ENCODE measurements around the gene DGKI.

DGKI gene

GRCh38 chr7:137879357-137880158, 32.8 kb upstream of the DGKI start:
- H3K36me3 Mint-ChIP-seq (ENCODE audit: low read depth) = peaks cover 48% of the 10 kb centered on the region
- peak overlapping the region; percentile 62 for H3K27ac Mint-ChIP-seq
- no peak overlapping the region for H3K4me3 Mint-ChIP-seq
- no peaks in the 10 kb centered on the region for H3K9me3 Mint-ChIP-seq
- no peaks in the 10 kb centered on the region for H3K27me3 Mint-ChIP-seq (ENCODE audit: low read depth)
- peaks cover 22% of the 10 kb centered on the region for H3K4me1 Mint-ChIP-seq (ENCODE audit: low read depth)

- Mint-ChIP-seq H3K4me3 (no peak overlapping the region), H3K36me3 (ENCODE audit: low read depth) (peaks cover 50% of the 10 kb centered on the region), H3K27ac (no peak overlapping the region), H3K27me3 (ENCODE audit: low read depth) (no peaks in the 10 kb centered on the region), H3K9me3 (no peaks in the 10 kb centered on the region), H3K4me1 (ENCODE audit: low read depth) (peaks cover 28% of the 10 kb centered on the region)
These were observed 31.7 kb upstream of the DGKI start for GRCh38 chr7:137878333-137878961.

GRCh38 chr7:137877027-137877675, 30.4 kb upstream of the DGKI start:
- Mint-ChIP-seq H3K27me3 (ENCODE audit: low read depth) (no peaks in the 10 kb centered on the region), H3K4me3 (no peak overlapping the region), H3K9me3 (no peaks in the 10 kb centered on the region), H3K27ac (no peak overlapping the region), H3K36me3 (ENCODE audit: low read depth) (peaks cover 54% of the 10 kb centered on the region), H3K4me1 (ENCODE audit: low read depth) (peaks cover 24% of the 10 kb centered on the region)

GRCh38 chr7:137875746-137876145, 29.0 kb upstream of the DGKI start:
- H3K36me3 Mint-ChIP-seq (ENCODE audit: low read depth) = peaks cover 54% of the 10 kb centered on the region
- H3K4me3 Mint-ChIP-seq = no peak overlapping the region
- no peaks in the 10 kb centered on the region for H3K27me3 Mint-ChIP-seq (ENCODE audit: low read depth)
- H3K9me3 Mint-ChIP-seq = no peaks in the 10 kb centered on the region
- H3K27ac Mint-ChIP-seq = no peak overlapping the region
- H3K4me1 Mint-ChIP-seq (ENCODE audit: low read depth) = peaks cover 23% of the 10 kb centered on the region

- Mint-ChIP-seq H3K4me3 (no peak overlapping the region), H3K9me3 (no peaks in the 10 kb centered on the region), H3K27ac (peak overlapping the region; percentile 49), H3K4me1 (ENCODE audit: low read depth) (peaks cover 20% of the 10 kb centered on the region), H3K27me3 (ENCODE audit: low read depth) (no peaks in the 10 kb centered on the region), H3K36me3 (ENCODE audit: low read depth) (peaks cover 47% of the 10 kb centered on the region)
These were observed 27.4 kb upstream of the DGKI start for GRCh38 chr7:137873979-137874777.

- Mint-ChIP-seq H3K36me3 (ENCODE audit: low read depth) (peaks cover 41% of the 10 kb centered on the region), H3K4me3 (no peak overlapping the region)
These were observed 26.8 kb upstream of the DGKI start for GRCh38 chr7:137873524-137873923.

GRCh38 chr7:137871170-137871915, 24.6 kb upstream of the DGKI start:
- Mint-ChIP-seq H3K4me3 (no peak overlapping the region), H3K36me3 (ENCODE audit: low read depth) (peaks cover 38% of the 10 kb centered on the region), H3K9me3 (peaks cover 4% of the 10 kb centered on the region), H3K27me3 (ENCODE audit: low read depth) (no peaks in the 10 kb centered on the region), H3K4me1 (ENCODE audit: low read depth) (peaks cover 18% of the 10 kb centered on the region), H3K27ac (no peak overlapping the region)

More at GRCh38 chr7:137873524-137873923, 26.8 kb upstream of the DGKI start:
- Mint-ChIP-seq H3K27ac (peak overlapping the region; percentile 49), H3K27me3 (ENCODE audit: low read depth) (no peaks in the 10 kb centered on the region), H3K4me1 (ENCODE audit: low read depth) (peaks cover 18% of the 10 kb centered on the region), H3K9me3 (no peaks in the 10 kb centered on the region)

GRCh38 chr7:137870684-137871083, 23.9 kb upstream of the DGKI start:
- peaks cover 18% of the 10 kb centered on the region for H3K4me1 Mint-ChIP-seq (ENCODE audit: low read depth)
- peaks cover 9% of the 10 kb centered on the region for H3K9me3 Mint-ChIP-seq
- H3K36me3 Mint-ChIP-seq (ENCODE audit: low read depth) = peaks cover 42% of the 10 kb centered on the region
- no peaks in the 10 kb centered on the region for H3K27me3 Mint-ChIP-seq (ENCODE audit: low read depth)
- H3K4me3 Mint-ChIP-seq = no peak overlapping the region
- H3K27ac Mint-ChIP-seq = no peak overlapping the region

GRCh38 chr7:137870078-137870477, 23.3 kb upstream of the DGKI start:
- Mint-ChIP-seq H3K9me3 (peaks cover 15% of the 10 kb centered on the region), H3K36me3 (ENCODE audit: low read depth) (peaks cover 47% of the 10 kb centered on the region), H3K27me3 (ENCODE audit: low read depth) (no peaks in the 10 kb centered on the region), H3K4me3 (no peak overlapping the region), H3K27ac (no peak overlapping the region), H3K4me1 (ENCODE audit: low read depth) (peaks cover 18% of the 10 kb centered on the region)

- Mint-ChIP-seq H3K27ac (no peak overlapping the region), H3K36me3 (ENCODE audit: low read depth) (peaks cover 49% of the 10 kb centered on the region), H3K4me1 (ENCODE audit: low read depth) (peaks cover 18% of the 10 kb centered on the region), H3K27me3 (ENCODE audit: low read depth) (no peaks in the 10 kb centered on the region), H3K9me3 (peaks cover 18% of the 10 kb centered on the region), H3K4me3 (no peak overlapping the region)
These were observed 22.5 kb upstream of the DGKI start for GRCh38 chr7:137869260-137869659.

- H3K36me3 Mint-ChIP-seq (ENCODE audit: low read depth) = peaks cover 38% of the 10 kb centered on the region
- H3K4me1 Mint-ChIP-seq (ENCODE audit: low read depth) = peaks cover 8% of the 10 kb centered on the region
These were observed 20.5 kb upstream of the DGKI start for GRCh38 chr7:137867289-137867688.

GRCh38 chr7:137865764-137866163, 19.0 kb upstream of the DGKI start:
- Mint-ChIP-seq H3K9me3 (peaks cover 18% of the 10 kb centered on the region), H3K27me3 (ENCODE audit: low read depth) (no peaks in the 10 kb centered on the region), H3K27ac (no peak overlapping the region), H3K4me1 (ENCODE audit: low read depth) (peaks cover 3% of the 10 kb centered on the region), H3K36me3 (ENCODE audit: low read depth) (peaks cover 33% of the 10 kb centered on the region), H3K4me3 (no peak overlapping the region)

More at GRCh38 chr7:137867289-137867688, 20.5 kb upstream of the DGKI start:
- H3K9me3 Mint-ChIP-seq = peaks cover 18% of the 10 kb centered on the region
- no peak overlapping the region for H3K4me3 Mint-ChIP-seq
- H3K27ac Mint-ChIP-seq = no peak overlapping the region
- H3K27me3 Mint-ChIP-seq (ENCODE audit: low read depth) = no peaks in the 10 kb centered on the region

GRCh38 chr7:137862964-137863363, 16.2 kb upstream of the DGKI start:
- Mint-ChIP-seq H3K9me3 (peaks cover 18% of the 10 kb centered on the region), H3K4me3 (no peak overlapping the region), H3K27ac (no peak overlapping the region), H3K4me1 (ENCODE audit: low read depth) (no peaks in the 10 kb centered on the region), H3K27me3 (ENCODE audit: low read depth) (no peaks in the 10 kb centered on the region), H3K36me3 (ENCODE audit: low read depth) (peaks cover 27% of the 10 kb centered on the region)

GRCh38 chr7:137862358-137862757, 15.6 kb upstream of the DGKI start:
- Mint-ChIP-seq H3K4me3 (no peak overlapping the region), H3K4me1 (ENCODE audit: low read depth) (no peaks in the 10 kb centered on the region), H3K36me3 (ENCODE audit: low read depth) (peaks cover 22% of the 10 kb centered on the region), H3K9me3 (peaks cover 18% of the 10 kb centered on the region), H3K27me3 (ENCODE audit: low read depth) (no peaks in the 10 kb centered on the region), H3K27ac (no peak overlapping the region)

Data from T-helper 1 cell treated with Interleukin-12 subunit alpha and Interleukin-12 subunit beta and Interleukin-4 antibody, amounts not matched to agents 30 μg/mL and 1 μg/mL, for 36 hours (primary cell).